Caco-2 (cell line): ENCODE results near the gene TAL1. TPM values are rescaled to one million over a fixed set of nuclear protein-coding genes. Genes with fewer than 3 reads are reported as not detected.

Source experiments
- BruUV-seq: library from RNA; stranded (reverse); fragments of 400-500 nt; replicated peaks from 2 replicates; lab custom pipeline; 2021; lab: Mats Ljungman, UMichigan
- CTCF ChIA-PET: fragments of 300-600 bp; sonication (Branson Sonifier 250); formaldehyde crosslinking; loops from one replicate; lab custom pipeline; 2022; ENCODE audit warnings: antibody characterized with exemption; lab: Charles Lee
- POLR2A ChIA-PET: fragments of 300-600 bp; sonication (Branson Sonifier 250); formaldehyde crosslinking; loops from one replicate; lab custom pipeline; 2022; ENCODE audit warnings: antibody characterized with exemption; lab: Charles Lee
- DNase-seq, 2 experiments: peaks; one replicate each; pipeline versions ENCODE4 v3.0.0 to v3.0.0-alpha.2; 2020 to 2022
- H3K27me3 ChIP-seq: replicated peaks from 2 replicates; pipeline ENCODE4 v1.6.0; 2011; ENCODE audit warnings: low read length; ENCODE audit not compliant: control insufficient read depth, insufficient read depth
- H3K36me3 ChIP-seq: 2 replicates; pipeline ENCODE4 v1.5.1; 2011; ENCODE audit warnings: low read length; ENCODE audit not compliant: control insufficient read depth, insufficient read depth
- H3K4me1 ChIP-seq: fragments of 250-450 bp; sonication (Bioruptor Pico); 2 replicates; pipeline ENCODE4 v1.5.1; 2020; ENCODE audit warnings: mild to moderate bottlenecking
- H3K4me3 ChIP-seq: 2 replicates; pipeline ENCODE4 v1.5.1; 2011; ENCODE audit warnings: low read depth, mild to moderate bottlenecking, control low read depth, low read length
- H3K9me3 ChIP-seq: fragments of 250-450 bp; sonication (Bioruptor Pico); 2 replicates; pipeline ENCODE4 v1.5.1; 2020; ENCODE audit warnings: mild to moderate bottlenecking, moderate library complexity
- H3K27ac Mint-ChIP-seq: one replicate; pipeline ENCODE4 v1.8.0; 2022; ENCODE audit warnings: mixed read lengths; ENCODE audit not compliant: unreplicated experiment
- H3K27me3 Mint-ChIP-seq: one replicate; pipeline ENCODE4 v1.8.0; 2022; ENCODE audit warnings: mixed read lengths; ENCODE audit not compliant: insufficient read depth, unreplicated experiment
- H3K36me3 Mint-ChIP-seq: one replicate; pipeline ENCODE4 v1.8.0; 2022; ENCODE audit warnings: mild to moderate bottlenecking, mixed read lengths; ENCODE audit not compliant: insufficient read depth, unreplicated experiment
- H3K4me1 Mint-ChIP-seq: one replicate; pipeline ENCODE4 v1.8.0; 2022; ENCODE audit warnings: low read depth, mixed read lengths; ENCODE audit not compliant: unreplicated experiment
- H3K4me3 Mint-ChIP-seq: one replicate; pipeline ENCODE4 v1.8.0; 2022; ENCODE audit warnings: mild to moderate bottlenecking, moderate library complexity, mixed read lengths; ENCODE audit not compliant: unreplicated experiment
- H3K9me3 Mint-ChIP-seq: one replicate; pipeline ENCODE4 v1.8.0; 2022; ENCODE audit warnings: mixed read lengths; ENCODE audit not compliant: unreplicated experiment
- CTCF ChIP-seq, 2 experiments: fragments of 200-600 bp in 1 of 2; IDR thresholded peaks; 1 replicate in 1 of 2; 2 replicates in 1 of 2; pipeline versions ENCODE4 v1.5.1 to v1.8.0; 2011 to 2022; ENCODE audit warnings: antibody characterized with exemption in 1 of 2, control low read depth in 1 of 2, inconsistent platforms in 1 of 2, low read depth in 1 of 2, low read length in 1 of 2, mild to moderate bottlenecking in 1 of 2, moderate library complexity in 1 of 2; ENCODE audit not compliant: insufficient read depth in 1 of 2, severe bottlenecking in 1 of 2, unreplicated experiment in 1 of 2
- intact Hi-C: fragments of 100-400 bp; cut with micrococcal nuclease; formaldehyde crosslinking; loops from one replicate; pipeline ENCODE4 v1.10.0; 2022; ENCODE audit not compliant: unreplicated experiment
- total RNA-seq: library from RNA; stranded (reverse); gene quantifications from 2 replicates; pipeline ENCODE4 v1.2.3, GENCODE V29; 2022

The TAL1 gene
- total RNA-seq, 1 experiment from 2014 or later = 15.2 TPM

DNA sequence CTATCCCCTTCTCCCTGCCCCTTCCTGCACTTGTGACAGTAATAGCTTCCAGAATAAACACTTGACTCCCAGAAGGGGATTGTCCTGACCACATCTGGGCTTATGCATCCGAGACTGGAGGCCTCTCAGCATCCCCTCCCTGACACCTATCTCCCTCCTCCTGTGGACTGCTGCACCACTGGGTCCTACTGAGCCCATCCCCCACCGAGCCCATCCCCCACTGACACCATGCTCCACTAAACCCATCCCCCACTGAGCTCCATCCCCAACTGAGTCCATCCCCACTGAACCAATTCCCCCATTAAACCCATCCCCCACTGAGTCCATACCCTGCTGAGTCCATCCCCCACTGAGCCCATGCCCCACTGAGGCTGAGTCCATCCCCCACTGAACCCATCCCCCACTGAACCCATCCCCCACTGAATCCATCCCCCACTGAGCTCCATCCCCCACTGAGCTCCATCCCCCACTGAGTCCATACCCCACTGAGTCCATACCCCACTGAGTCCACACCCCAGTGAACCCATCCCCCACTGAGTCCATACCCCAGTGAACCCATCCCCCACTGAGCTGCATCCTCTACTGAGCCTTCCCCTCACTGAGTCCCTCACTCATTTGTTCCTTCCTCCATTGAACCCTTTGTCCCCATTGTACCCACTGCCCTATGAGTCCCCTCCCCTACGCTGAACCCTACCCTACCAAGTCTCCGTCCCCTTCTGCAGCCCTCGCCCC is 47.8 kb downstream of the TAL1 start:
- H3K4me1 Mint-ChIP-seq = peaks cover 43% of the 10 kb centered on the region
- BruUV-seq = no TSS peak
- H3K4me3 Mint-ChIP-seq = no peak overlapping the region
- Histone ChIP-seq H3K27me3 (no peaks in the 10 kb centered on the region), H3K4me3 (no peak overlapping the region), H3K9me3 (no peaks in the 10 kb centered on the region; the same call in 1 of the 2 replicates), H3K4me1 (peaks cover 53% of the 10 kb centered on the region), H3K36me3 (no peaks in the 10 kb centered on the region)
- ChIA-PET CTCF (interaction anchor here (0.6 kb wide), 2 partner anchors 134 to 578 kb away, joined by 3 to 7 read pairs; no protein-coding TSS in a partner anchor), POLR2A (no interaction called here)
- peaks cover 39% of the 10 kb centered on the region for H3K36me3 Mint-ChIP-seq
- no peak for TF ChIP-seq CTCF (IDR thresholded peaks at IDR 0.05; ENCODE audit: insufficient read depth in 1 of 2, low read depth in 1 of 2, low read length in 1 of 2, severe bottlenecking in 1 of 2, unreplicated experiment in 1 of 2)
- H3K9me3 Mint-ChIP-seq = no peaks in the 10 kb centered on the region
- no peak overlapping the region for H3K27ac Mint-ChIP-seq
- intact Hi-C loops = no loop called here
- no peak for DNase-seq
- no peaks in the 10 kb centered on the region for H3K27me3 Mint-ChIP-seq

- no peaks in the 10 kb centered on the region for H3K36me3 ChIP-seq
- H3K4me1 ChIP-seq = peaks cover 48% of the 10 kb centered on the region
- ChIA-PET POLR2A (no interaction called here), CTCF (no interaction called here)
- Mint-ChIP-seq H3K27me3 (no peaks in the 10 kb centered on the region), H3K36me3 (peaks cover 45% of the 10 kb centered on the region), H3K9me3 (no peaks in the 10 kb centered on the region), H3K4me3 (no peak overlapping the region), H3K4me1 (peaks cover 49% of the 10 kb centered on the region), H3K27ac (no peak overlapping the region)
- BruUV-seq = no TSS peak
- no peak for DNase-seq
- intact Hi-C loops = no loop called here
- no peaks in the 10 kb centered on the region for H3K27me3 ChIP-seq
- H3K4me3 ChIP-seq = no peak overlapping the region
- no peak for TF ChIP-seq CTCF (IDR thresholded peaks at IDR 0.05; ENCODE audit: insufficient read depth in 1 of 2, low read depth in 1 of 2, low read length in 1 of 2, severe bottlenecking in 1 of 2, unreplicated experiment in 1 of 2)
- no peaks in the 10 kb centered on the region; the same call in 1 of the 2 replicates for H3K9me3 ChIP-seq
Measured at GRCh38 chr1:47183308-47184089, 48.5 kb downstream of the TAL1 start.

DNA sequence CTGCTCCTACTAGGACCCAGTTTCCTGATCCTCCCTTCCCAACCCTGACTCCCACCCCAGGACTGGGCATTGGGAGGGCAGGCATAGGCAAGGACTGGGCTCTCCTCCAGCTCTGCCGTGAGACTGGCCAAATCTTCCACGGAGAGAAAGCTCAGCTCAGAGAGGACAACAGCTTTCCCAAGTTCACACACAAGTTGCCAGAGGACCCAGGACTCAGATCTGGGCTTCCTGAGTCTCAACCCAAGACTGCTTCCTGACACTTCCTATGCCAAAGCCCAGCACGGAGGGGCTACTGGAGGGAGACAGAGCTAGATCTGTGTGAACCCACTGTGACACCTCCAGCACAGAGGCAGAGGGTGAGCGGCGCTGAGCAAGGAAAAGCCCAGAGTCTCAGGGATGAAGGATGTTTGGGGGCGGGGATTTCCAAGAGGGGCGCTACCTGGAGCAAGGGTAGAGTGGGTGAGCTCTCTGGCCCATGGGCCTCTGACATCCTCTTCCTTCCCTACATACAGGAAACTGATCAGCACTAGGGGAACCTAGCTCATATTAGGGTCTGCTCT is 49.3 kb downstream of the TAL1 start:
- DNase-seq = no peak
- peaks cover 41% of the 10 kb centered on the region for H3K4me1 ChIP-seq
- no peaks in the 10 kb centered on the region for H3K27me3 Mint-ChIP-seq
- peaks cover 45% of the 10 kb centered on the region for H3K36me3 Mint-ChIP-seq
- no peak overlapping the region for H3K27ac Mint-ChIP-seq
- intact Hi-C loops = no loop called here
- CTCF ChIA-PET = interaction anchor here (0.6 kb wide), 1 partner anchor 527 kb away, joined by 3 read pairs; no protein-coding TSS in a partner anchor
- H3K9me3 ChIP-seq = no peaks in the 10 kb centered on the region; the same call in 1 of the 2 replicates
- no peak overlapping the region for H3K4me3 ChIP-seq
- no TSS peak for BruUV-seq
- peaks cover 46% of the 10 kb centered on the region for H3K4me1 Mint-ChIP-seq
- H3K36me3 ChIP-seq = no peaks in the 10 kb centered on the region
- POLR2A ChIA-PET = no interaction called here
- no peaks in the 10 kb centered on the region for H3K9me3 Mint-ChIP-seq
- no peaks in the 10 kb centered on the region for H3K27me3 ChIP-seq
- no peak for TF ChIP-seq CTCF (IDR thresholded peaks at IDR 0.05; ENCODE audit: insufficient read depth in 1 of 2, low read depth in 1 of 2, low read length in 1 of 2, severe bottlenecking in 1 of 2, unreplicated experiment in 1 of 2)
- H3K4me3 Mint-ChIP-seq = no peak overlapping the region
